ENCODE results near the gene KLHL17. TPM values are rescaled to one million over a fixed set of nuclear protein-coding genes. Genes with fewer than 3 reads are reported as not detected.

Gene KLHL17
- total and polyA plus RNA-seq, 9 of the 15 experiments (the other 6 are each of a cell fraction or from before 2014, with no cell fraction given): 0.14 to 84.8 (median 13.0) TPM

- TF ChIP-seq SLC30A9 (CRISPR knock-in tag; IDR thresholded peaks at IDR 0.05) (no peak), ZNF263 (CRISPR knock-in tag; IDR thresholded peaks at IDR 0.05; ENCODE audit: borderline replicate concordance) (no peak), GTF3C2 (IDR thresholded peaks at IDR 0.05; ENCODE audit: borderline replicate concordance, extremely low read depth, insufficient read length) (no peak), ZBTB40 (IDR thresholded peaks at IDR 0.05) (no peak), ZBTB40 (CRISPR knock-in tag; IDR thresholded peaks at IDR 0.05) (no peak), POLR2G (IDR thresholded peaks at IDR 0.05; ENCODE audit: low read depth, low read length) (peak; percentile 75), SMC3 (conservative IDR thresholded peaks at IDR 0.05; ENCODE audit: insufficient read depth, low read depth, low read length) (0 out of 2 replicates have a peak, but pooled peaks have one; percentile 12), HMGXB4 (CRISPR knock-in tag; IDR thresholded peaks at IDR 0.05) (no peak), IRF9 (tag; IDR thresholded peaks at IDR 0.05) (no peak), RBM15 (IDR thresholded peaks at IDR 0.05; ENCODE audit: insufficient read depth, low read length) (no peak), ZNF232 (CRISPR knock-in tag; IDR thresholded peaks at IDR 0.05) (no peak)
Observed at GRCh38 chr1:942864-943533, 17.4 kb upstream of the KLHL17 start (continued).
